HG03095 (cell line): ENCODE data around the gene PLA2G2E.

Source experiments
- ATAC-seq: cut with Tn5 transposase; IDR thresholded peaks from one replicate; pipeline ENCODE4 v1.9.1; 2021; ENCODE audit warnings: moderate library complexity; ENCODE audit not compliant: unreplicated experiment

PLA2G2E gene, protein sequence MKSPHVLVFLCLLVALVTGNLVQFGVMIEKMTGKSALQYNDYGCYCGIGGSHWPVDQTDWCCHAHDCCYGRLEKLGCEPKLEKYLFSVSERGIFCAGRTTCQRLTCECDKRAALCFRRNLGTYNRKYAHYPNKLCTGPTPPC

DNA sequence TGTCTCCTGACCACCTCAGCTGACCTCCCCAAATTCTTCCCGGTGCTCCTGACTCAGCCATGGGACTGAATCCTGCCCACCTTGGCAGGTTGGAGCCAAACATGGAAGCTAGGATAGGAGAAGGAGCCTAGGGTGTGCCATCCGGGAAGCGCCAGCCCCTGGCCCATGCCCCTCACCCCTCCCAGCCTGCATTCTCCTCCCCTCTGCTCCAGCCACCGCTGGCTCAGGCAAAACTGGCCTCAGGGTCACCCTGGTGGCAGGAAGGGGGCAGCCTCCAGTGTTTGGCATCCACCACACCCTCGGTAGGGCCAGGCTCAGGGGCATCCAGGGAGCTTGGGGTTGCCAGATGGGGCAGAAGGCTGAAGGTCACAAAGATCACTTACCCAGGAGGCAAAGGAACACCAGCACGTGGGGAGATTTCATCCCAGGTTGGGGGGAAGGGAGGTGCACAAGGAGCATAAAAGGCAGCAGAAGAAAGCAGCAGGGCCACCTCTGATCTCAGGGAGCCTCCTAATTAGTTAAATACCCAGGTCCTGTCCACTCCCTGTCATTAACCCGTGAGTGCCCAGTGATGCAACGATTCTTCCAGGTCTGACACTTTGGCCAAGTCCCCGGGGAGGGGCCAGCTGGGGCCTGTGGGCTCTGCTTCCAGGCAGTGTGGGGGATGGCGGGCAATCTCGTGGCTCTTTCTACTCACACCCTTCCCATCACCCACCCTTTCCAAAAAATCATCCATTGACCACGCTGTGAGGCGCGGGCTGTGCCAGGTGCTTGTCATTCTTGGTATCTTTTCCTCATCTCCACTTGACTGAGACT, at the start of gene PLA2G2E:
Gene PLA2G2E (minus strand): TSS at position 481 of the 816 bp plus-strand sequence. CDS start 58 bp downstream, at position 423.
- ATAC-seq: no peak

DNA sequence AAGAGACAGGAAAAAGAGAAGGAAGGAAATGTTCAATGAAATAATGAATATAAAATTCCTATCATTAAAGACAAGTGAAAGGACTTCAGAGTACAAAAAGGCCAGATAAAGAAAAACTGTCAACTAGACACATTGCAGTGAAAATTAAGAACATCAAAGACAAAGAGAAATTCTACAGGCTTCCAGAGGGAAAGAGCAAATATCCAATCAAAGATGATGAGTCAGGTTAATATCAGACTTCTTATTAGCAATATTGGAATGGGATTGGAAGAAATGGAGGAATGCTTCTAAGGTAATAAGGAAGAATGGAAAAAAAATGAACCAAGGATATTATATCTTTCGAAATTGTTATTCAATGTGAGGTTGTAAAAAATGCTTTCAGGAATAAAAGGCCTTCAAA, 48.2 kb upstream of the PLA2G2E start:
- ATAC-seq: no peak

DNA sequence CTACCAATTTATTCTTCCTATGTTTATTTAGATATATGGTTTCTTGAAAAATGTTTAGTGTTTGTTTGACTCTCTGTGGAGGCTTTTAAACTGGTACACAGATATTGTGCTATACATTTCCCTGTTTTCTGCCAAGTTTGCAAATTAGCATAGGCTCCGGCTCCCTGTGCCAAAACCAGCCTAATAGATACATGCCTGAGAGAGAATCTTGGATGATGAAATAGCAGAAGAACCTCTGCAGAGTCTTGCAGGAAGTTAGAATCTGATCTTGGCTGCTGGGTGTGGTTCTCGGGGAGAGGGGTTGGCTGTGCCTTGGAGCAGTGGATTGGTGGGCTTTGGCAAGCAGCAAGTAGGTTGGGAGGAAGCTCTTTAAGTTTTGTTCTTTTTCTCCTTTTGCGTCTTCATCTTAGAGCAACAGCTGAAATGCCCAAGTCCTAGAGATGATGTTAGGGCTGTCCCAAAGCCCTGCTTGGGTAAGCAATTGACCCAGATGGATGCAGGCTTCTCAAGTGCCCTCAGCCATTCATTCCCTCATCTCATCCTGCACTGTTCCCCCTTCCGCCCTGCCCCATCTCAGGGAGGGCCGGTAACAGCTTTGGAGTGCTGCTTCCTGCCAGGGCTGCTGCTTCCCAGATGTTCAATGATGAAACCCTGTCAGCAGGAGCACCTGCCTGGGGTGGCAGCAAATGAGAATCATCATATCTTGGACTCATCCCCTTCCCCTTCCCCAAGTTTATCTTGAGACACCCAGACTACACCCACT, 46.7 kb upstream of the PLA2G2E start:
- no peak for ATAC-seq

DNA sequence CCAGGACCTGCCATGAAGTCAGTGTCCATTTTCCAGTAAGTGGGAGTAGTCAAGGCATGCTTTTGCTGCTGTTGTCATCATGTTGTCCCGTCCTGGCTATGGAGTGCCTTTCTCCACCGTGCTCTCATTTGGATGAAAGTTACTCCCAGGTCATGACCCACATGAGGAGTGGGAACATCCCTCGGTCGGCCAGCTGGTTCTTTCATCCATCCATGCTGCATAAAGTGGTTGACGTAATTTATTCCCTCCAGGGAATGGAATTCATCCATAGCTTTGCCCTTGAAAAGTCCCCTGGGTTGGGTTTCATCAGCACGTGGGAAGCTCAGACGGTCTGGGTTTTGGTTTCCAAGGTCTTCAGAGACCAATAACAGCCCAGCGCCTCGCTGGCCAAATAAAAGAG, 44.4 kb upstream of the PLA2G2E start:
- ATAC-seq: no peak

DNA sequence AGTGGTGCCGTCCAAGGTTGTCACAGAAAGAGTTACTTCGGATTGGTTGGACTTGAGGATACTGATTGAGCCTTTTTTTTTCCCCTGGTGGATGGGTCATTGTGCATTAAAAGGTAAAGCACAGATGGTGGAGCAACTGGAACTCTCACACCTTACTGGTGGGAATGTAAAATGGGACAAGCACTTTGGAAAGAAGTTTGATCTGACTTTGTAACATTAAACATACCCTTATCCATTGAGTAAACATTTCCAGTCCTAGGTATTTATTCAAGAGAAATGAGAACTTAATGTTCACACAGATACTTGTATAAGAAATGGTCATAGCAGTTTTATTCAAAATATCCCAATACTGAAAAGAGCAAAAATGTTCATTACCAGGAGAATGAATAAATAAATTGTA, 41.1 kb upstream of the PLA2G2E start:
- no peak for ATAC-seq

DNA sequence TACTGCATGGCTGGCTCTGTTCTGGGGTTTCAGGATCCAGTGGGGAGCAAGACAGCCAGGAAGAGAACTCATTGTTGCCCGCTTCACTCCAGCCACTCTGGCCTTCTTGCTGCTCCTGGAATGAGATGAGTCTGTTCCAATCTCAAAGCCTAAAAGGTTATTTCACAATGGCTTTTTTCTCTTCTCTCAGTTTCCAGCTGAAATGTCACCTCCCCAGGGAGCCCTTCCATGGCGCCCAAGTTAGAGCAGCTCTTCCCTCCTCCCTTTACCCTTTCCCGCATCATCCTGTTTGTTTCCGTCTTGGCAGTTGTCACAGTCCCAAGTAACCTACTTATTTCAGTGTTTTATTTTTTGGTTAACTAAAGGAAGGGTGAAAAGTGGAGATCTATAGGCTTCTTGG, 40.2 kb upstream of the PLA2G2E start:
- no peak for ATAC-seq

DNA sequence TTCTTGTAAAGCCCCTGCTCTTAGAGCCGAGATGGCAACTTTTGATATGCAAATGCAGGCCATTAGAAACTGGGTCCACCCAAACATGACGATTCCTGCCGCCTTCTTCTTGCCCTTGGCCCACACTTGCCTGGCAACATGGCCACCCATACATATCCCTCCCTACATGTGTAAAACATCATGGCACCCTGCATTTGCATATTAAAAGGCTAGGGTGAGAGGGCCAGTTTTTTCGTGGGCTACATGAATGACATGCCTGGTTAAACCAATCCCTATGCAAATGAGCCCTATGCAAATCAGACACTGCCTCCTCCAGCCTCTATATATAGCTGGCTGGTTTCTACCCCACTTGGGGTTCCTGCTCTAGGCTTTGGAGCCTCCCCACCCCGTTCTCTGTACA, 37.2 kb upstream of the PLA2G2E start:
- ATAC-seq: no peak

DNA sequence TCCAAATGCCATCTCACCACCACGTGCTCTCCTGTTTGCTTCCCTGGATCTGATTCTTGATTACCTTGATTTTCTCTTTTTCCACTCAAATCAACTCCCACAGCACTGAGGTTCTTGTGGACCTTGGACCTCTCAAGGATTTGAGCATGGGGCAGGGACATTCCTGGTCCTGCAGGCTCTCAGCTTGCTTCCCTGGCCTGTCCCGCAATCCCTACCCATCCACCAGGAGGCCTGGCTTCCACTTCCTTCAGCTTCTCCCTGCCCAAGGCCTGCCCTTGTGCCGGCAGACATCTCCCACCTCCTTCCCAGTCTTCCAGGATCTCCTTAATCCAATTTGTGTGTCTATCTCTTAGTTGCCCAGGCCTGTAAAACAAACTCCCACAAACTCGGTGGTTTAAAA, 34.4 kb upstream of the PLA2G2E start:
- no peak for ATAC-seq

DNA sequence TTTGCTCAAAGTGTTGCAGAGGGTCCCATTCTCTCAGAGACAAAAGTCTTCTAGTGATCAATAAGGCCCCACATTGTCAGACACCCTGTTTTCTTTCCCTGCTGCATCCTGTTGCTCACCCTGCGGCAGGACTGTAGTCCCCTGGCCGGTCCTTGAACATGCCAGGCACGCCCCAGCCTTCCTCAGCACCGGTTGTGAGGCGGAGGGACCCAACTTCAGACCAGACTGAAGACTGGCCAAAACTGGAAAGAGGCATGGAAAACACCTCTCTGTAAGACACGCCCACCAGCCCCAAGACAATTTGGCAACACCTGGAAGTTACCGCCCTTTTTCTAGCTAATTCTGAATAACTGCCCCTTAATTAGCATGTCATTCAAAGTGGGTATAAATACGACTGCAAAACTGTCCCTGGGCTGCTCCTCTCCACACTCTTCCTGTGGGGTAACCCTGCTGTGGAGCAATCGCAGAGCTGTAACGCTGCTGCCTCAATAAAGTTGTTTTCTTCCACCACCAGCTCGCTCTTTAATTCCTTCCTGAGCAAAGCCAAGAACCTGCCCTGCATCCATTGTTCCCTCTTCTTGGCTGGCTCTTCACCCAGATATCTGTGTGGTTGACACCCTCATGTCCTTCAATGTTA, 32.2 kb upstream of the PLA2G2E start:
- no peak for ATAC-seq

DNA sequence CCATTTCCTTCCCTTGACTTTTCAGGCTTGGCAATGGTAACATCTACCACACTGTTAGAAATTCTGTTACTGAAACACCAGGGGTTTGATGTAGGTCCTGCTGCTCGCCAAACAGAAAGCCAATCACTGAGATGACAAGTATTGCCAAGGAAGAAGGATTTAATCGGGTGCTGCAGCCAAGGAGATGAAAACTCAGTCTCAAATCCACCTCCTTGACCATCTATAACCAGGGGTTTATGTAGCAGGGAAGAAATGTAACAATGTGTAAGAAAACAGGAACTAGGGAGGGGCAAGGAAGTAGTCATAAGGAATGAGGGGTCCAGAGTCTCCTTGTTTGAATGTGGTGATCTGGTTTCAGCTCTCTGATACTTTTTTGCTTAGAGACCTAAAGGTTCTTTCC, 30.6 kb upstream of the PLA2G2E start:
- no peak for ATAC-seq

DNA sequence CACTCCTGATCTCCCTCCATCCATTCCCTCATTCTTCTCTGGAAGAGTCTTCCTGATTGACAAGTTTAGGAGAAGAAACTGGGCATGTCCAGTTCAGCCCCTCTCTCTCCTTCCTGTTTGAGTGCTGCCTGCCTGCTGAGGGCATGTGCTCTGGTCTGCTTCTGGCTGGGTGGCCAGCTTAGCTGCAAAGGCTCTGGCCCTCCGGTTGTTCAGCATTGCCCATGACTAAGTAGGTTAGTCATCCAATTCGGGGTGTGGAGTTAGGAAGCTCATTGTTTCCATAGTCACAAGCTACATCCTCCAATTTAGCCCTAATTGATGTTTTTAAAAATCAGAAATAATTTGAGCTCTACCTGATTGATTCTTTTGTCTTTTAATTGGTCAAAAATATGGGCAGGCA, 25.6 kb upstream of the PLA2G2E start:
- ATAC-seq: no peak

DNA sequence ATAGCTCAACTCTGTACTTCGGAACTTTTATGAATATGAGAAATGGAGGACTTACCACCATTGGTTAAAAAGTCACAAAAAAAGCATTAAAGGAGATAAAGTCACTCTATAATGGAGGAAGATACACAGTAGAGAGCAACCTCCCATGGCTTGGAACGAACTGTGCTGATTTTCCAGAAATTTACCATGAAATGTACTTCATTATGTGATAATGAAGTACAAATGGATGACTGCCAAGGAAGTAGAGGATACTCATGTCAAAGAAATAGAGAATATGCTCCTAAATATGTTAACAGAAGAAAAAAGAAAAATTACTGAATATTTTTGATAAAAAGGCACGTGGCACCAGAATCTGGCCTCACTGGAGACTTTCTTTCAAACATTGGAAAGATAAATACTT, 23.6 kb upstream of the PLA2G2E start:
- no peak for ATAC-seq

DNA sequence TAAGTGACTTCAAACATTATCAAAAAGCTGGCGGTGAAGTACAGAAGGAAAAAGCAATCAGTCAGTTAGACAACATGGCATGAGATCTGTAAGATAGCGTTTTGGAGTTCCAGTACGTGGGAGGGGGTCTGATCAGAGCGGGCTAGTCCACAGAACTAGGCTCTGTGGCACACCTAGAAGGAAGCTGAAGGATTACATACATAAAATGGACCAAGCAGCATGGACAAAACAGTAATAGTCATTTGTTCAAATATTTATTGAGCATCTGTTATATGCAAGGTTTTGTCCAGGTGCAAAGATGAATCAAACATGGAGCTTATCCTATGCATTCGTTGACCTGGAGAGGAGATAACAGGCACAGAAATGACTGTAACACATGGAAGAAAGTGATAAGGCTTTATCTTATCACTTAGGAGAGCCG, 22.9 kb upstream of the PLA2G2E start:
- no peak for ATAC-seq

DNA sequence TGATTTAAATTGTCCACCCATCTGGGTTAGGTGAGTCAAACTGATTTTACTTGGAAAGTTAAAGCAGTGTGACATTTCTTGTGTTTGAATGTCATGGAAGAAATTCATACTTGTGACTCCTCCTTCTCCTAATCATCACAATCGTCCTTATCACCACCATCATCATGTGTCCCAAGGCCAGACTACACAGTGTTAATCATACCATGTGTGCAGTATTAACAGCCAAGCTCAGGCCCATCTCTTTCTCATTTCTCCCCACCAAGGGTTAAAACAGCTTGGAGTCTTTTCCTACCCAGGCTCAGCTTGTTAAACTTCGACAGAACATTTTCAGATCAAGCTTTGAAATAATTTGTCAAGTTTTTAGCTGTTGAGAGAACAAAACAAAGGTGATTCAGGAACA, 22.5 kb upstream of the PLA2G2E start:
- no peak for ATAC-seq

DNA sequence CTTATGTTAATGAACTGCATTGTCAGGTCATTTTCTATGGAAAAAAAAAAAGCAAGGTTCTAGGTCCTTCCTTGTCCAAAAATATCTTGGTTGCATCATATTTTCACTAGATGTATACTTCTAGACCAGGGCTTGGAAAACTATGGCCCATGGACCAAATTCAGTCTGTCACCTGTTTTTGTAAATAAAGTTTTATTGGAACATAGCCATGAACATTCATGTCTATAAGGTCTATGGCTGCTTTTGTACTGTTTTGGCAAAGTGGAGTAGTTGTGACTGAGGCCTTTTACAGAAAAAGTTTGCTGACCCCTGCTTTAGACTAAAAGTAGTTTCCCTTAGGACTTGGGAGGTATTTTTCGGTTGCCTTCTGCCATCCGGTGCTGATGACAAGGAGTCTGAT, 19.2 kb upstream of the PLA2G2E start:
- ATAC-seq: no peak

DNA sequence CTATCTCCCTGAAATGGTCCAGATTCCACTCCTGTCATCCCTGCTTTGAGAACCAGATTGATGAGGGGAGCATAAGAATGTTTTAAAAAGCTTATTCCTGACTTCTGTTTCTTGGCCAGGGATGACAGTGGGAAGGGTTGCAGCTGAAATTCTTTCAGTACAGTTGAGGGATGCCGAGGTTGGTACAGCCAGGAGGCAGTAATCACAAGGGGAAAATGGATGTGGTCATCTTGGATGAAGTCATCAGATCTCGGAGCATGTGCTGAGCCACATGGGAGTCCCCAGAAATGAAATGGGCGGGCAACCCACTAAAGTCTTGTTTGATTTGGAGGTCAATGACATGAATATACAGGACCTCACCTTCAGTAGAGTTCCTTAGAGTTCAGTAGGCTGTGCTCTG, 18.7 kb upstream of the PLA2G2E start:
- ATAC-seq: no peak

DNA sequence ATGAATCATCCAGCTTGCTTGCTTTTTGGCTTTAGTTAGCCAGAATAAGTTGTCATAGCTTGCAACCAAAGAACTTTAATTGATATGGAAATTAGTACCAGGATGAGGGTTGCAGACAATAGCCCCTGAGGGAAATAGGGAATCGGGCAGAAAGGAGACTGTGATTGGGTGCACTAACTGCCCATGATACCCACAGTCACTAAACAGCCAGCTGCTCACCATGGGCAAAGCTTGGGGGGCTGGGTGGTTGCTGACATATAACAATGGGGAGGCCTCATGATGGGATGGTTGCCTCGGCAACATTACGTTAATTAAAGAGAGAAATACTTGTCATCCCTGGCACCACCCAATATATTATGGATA, 17.8 kb upstream of the PLA2G2E start:
- no peak for ATAC-seq

DNA sequence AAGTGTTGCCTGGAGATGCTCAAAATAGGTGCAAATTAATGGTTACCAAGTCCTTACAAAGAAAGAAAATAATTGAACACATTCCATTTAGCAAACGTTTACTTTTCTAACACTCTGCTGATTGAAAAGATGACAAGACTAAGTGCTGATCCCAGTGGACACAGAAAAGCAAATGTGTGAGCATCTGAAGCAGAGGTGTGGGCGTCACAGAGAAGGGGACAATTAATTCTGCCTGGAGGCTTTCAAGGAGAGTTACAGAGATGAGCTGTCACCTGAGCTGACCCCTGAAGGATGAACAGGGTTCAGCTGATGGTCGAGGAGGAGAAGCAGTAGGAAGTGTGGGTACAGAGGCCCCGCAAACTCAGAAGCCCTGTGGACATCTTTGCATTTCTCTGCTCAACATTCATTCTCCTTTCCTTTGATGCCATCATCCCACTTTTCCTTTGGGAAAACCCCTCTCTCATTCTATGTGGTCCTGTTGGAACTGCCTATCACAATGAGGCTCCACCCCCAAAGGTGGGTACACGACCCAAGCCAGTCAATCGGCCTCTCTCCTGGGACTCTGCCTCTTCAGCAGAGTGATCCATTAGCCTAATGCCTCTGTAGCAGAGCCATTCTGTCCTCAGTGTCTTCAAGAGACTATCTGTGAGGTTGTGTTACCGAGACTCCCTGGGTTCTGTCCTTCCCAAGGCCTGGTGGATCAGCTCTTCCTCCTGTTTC, 17.2 kb upstream of the PLA2G2E start:
- ATAC-seq: no peak

DNA sequence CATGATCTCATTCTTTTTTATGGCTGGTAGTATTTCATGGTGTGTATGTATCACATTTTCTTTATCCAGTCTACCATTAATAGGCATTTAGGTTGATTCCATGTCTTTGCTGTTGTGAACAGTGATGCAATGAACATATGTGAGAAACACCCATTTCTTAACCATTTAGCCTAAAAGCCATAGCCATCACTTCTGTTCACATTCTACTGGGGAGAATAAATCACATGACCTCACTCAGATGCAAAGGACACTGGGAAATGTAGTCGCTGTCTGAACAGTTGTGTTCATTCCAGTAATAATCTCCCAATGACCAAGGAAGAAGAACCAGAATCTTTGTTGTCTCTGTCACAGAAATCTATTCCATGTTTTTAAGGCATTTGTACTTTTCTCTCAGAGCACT, 15.1 kb upstream of the PLA2G2E start:
- ATAC-seq: no peak

DNA sequence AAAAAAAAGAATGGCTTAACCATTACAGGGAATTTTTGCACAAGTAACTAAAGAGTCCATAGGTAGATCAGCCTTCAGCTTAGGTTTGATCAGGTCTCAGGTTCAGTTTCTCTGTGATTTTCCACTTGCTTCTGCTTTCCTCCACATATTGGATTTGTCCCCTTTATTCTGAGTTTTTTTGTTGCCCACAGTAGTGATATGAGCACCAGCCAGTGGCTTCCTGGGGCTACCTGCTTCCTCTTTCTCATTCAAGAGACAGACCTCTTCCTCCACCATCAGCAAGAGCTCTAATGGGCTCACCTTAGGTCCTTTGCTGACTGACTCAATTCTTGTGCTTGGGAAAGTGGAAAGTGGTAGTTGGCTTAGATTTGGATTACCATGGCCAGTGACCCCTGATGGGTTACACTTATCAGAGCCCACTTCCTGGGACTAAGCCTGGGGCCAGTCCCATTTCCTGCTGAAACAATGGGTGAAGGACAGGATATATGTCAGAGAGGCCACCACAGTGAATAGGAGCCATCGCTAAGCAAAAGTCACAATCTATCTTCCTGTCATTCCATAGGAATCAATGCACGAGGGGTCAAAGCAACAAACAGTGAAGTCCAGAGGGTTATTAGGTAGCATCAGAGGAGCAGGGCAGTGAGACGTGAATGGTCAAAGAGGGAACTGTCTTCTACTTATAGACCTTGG, 12.8 kb upstream of the PLA2G2E start:
- no peak for ATAC-seq
